NB4 (cell line): ENCODE data around the gene LAMA5.

Experiments used
- CTCF ChIP-seq: IDR thresholded peaks from one replicate; pipeline ENCODE4 v1.5.1; 2012; ENCODE audit warnings: low read depth, low read length
- POLR2A ChIP-seq: IDR thresholded peaks from 2 replicates; pipeline ENCODE4 v1.6.1; 2011; ENCODE audit warnings: mild to moderate bottlenecking; ENCODE audit not compliant: insufficient read length; ENCODE audit errors: extremely low read depth

GRCh38 chr20:62266340-62266739 lies 100.8 kb downstream of the LAMA5 start:
- TF ChIP-seq POLR2A, result no peak
- no peak for TF ChIP-seq CTCF
